Measurements from ENCODE around the gene ZBP1. TPM values are rescaled to one million over a fixed set of nuclear protein-coding genes. Genes with fewer than 3 reads are reported as not detected.
A peak's percentile ranks its signal among the peaks of the same experiment; 100 is the strongest.

ZBP1 gene
- total RNA-seq, 1 experiment from 2014 or later: not detected

- Mint-ChIP-seq H3K36me3 (ENCODE audit: insufficient read depth, unreplicated experiment) (no peaks in the 10 kb centered on the region), H3K4me3 (ENCODE audit: unreplicated experiment) (no peak overlapping the region), H3K4me1 (ENCODE audit: low read depth, unreplicated experiment) (no peaks in the 10 kb centered on the region), H3K27ac (ENCODE audit: unreplicated experiment) (no peak overlapping the region), H3K9me3 (ENCODE audit: unreplicated experiment) (peaks cover 6% of the 10 kb centered on the region), H3K27me3 (ENCODE audit: insufficient read depth, unreplicated experiment) (no peaks in the 10 kb centered on the region)
- H3K9me3 ChIP-seq: no peaks in the 10 kb centered on the region
- H3K4me3 ChIP-seq (ENCODE audit: low read depth, low read length): no peak overlapping the region
- no peaks in the 10 kb centered on the region for H3K36me3 ChIP-seq (ENCODE audit: control insufficient read depth, insufficient read depth, low read length)
- CTCF ChIA-PET: no interaction called here
- TF ChIP-seq CTCF (IDR thresholded peaks at IDR 0.05; ENCODE audit: insufficient read depth in 1 of 2, low read depth in 1 of 2, low read length in 1 of 2, severe bottlenecking in 1 of 2, unreplicated experiment in 1 of 2): no peak
- BruUV-seq (replicated peaks): no TSS peak
- intact Hi-C loops (cut with micrococcal nuclease; ENCODE audit: unreplicated experiment): no loop called here
- H3K4me1 ChIP-seq: no peaks in the 10 kb centered on the region
- DNase-seq: no peak
- H3K27me3 ChIP-seq (replicated peaks; ENCODE audit: control insufficient read depth, insufficient read depth, low read length): no peaks in the 10 kb centered on the region
- POLR2A ChIA-PET: no interaction called here
These were observed 45.4 kb upstream of the ZBP1 start for GRCh38 chr20:57665589-57665971.

- DNase-seq: no peak
- Histone ChIP-seq H3K9me3 (no peaks in the 10 kb centered on the region), H3K36me3 (ENCODE audit: control insufficient read depth, insufficient read depth, low read length) (no peaks in the 10 kb centered on the region), H3K4me1 (no peaks in the 10 kb centered on the region), H3K27me3 (replicated peaks; ENCODE audit: control insufficient read depth, insufficient read depth, low read length) (no peaks in the 10 kb centered on the region), H3K4me3 (ENCODE audit: low read depth, low read length) (no peak overlapping the region)
- TF ChIP-seq CTCF (IDR thresholded peaks at IDR 0.05; ENCODE audit: insufficient read depth in 1 of 2, low read depth in 1 of 2, low read length in 1 of 2, severe bottlenecking in 1 of 2, unreplicated experiment in 1 of 2): no peak
- ChIA-PET POLR2A (no interaction called here), CTCF (no interaction called here)
- Mint-ChIP-seq H3K27ac (ENCODE audit: unreplicated experiment) (no peak overlapping the region), H3K9me3 (ENCODE audit: unreplicated experiment) (peaks cover 11% of the 10 kb centered on the region), H3K36me3 (ENCODE audit: insufficient read depth, unreplicated experiment) (no peaks in the 10 kb centered on the region), H3K4me1 (ENCODE audit: low read depth, unreplicated experiment) (no peaks in the 10 kb centered on the region), H3K27me3 (ENCODE audit: insufficient read depth, unreplicated experiment) (no peaks in the 10 kb centered on the region), H3K4me3 (ENCODE audit: unreplicated experiment) (no peak overlapping the region)
- BruUV-seq (replicated peaks): no TSS peak
- intact Hi-C loops (cut with micrococcal nuclease; ENCODE audit: unreplicated experiment): no loop called here
These were observed 44.8 kb upstream of the ZBP1 start for GRCh38 chr20:57664924-57665588.

GRCh38 chr20:57664476-57664875, 44.2 kb upstream of the ZBP1 start:
- TF ChIP-seq CTCF (IDR thresholded peaks at IDR 0.05; ENCODE audit: insufficient read depth in 1 of 2, low read depth in 1 of 2, low read length in 1 of 2, severe bottlenecking in 1 of 2, unreplicated experiment in 1 of 2): no peak
- ChIA-PET POLR2A (no interaction called here), CTCF (no interaction called here)
- Mint-ChIP-seq H3K4me1 (ENCODE audit: low read depth, unreplicated experiment) (no peaks in the 10 kb centered on the region), H3K27ac (ENCODE audit: unreplicated experiment) (no peak overlapping the region), H3K27me3 (ENCODE audit: insufficient read depth, unreplicated experiment) (no peaks in the 10 kb centered on the region), H3K9me3 (ENCODE audit: unreplicated experiment) (peaks cover 13% of the 10 kb centered on the region), H3K36me3 (ENCODE audit: insufficient read depth, unreplicated experiment) (no peaks in the 10 kb centered on the region), H3K4me3 (ENCODE audit: unreplicated experiment) (no peak overlapping the region)
- Histone ChIP-seq H3K9me3 (no peaks in the 10 kb centered on the region), H3K27me3 (replicated peaks; ENCODE audit: control insufficient read depth, insufficient read depth, low read length) (no peaks in the 10 kb centered on the region), H3K4me3 (ENCODE audit: low read depth, low read length) (no peak overlapping the region), H3K4me1 (no peaks in the 10 kb centered on the region), H3K36me3 (ENCODE audit: control insufficient read depth, insufficient read depth, low read length) (no peaks in the 10 kb centered on the region)
- intact Hi-C loops (cut with micrococcal nuclease; ENCODE audit: unreplicated experiment): no loop called here
- no TSS peak for BruUV-seq (replicated peaks)
- peak in 1 of 2 experiments; percentile 40 for DNase-seq
